B cell (primary cell): ENCODE measurements around the gene SLC3A2. TPM values are rescaled to one million over a fixed set of nuclear protein-coding genes. Genes with fewer than 3 reads are reported as not detected.

Source experiments
- ATAC-seq: fragments of 200-7000 bp; cut with Tn5 transposase; one replicate; pipeline ENCODE4 v1.10.0; 2021; ENCODE audit warnings: low read depth, mild to moderate bottlenecking, moderate number of reproducible peaks, moderate library complexity
- CTCF ChIA-PET: fragments of 350-600 bp; sonication (Branson Sonifier 250); formaldehyde crosslinking; loops from one replicate; lab custom pipeline; 2021; ENCODE audit warnings: antibody characterized with exemption, inconsistent platforms; lab: Charles Lee
- POLR2A ChIA-PET: fragments of 350-600 bp; sonication (Branson Sonifier 250); formaldehyde crosslinking; loops from one replicate; lab custom pipeline; 2021; ENCODE audit warnings: antibody characterized with exemption; lab: Charles Lee
- DNase-seq: peaks from one replicate; pipeline ENCODE4 v3.0.0; 2013
- H2AFZ ChIP-seq: 2 replicates; pipeline ENCODE4 v1.6.1; 2012; ENCODE audit warnings: mild to moderate bottlenecking, low read depth, low read length; ENCODE audit not compliant: insufficient read depth, poor library complexity, severe bottlenecking
- H3K27ac ChIP-seq, 2 donors: 1 replicate in 1 of 2; 2 replicates in 1 of 2; pipeline ENCODE4 v1.5.1; 2012 to 2013; ENCODE audit warnings: low read length in 2 of 2, mild to moderate bottlenecking in 2 of 2, moderate library complexity in 1 of 2
- H3K27me3 ChIP-seq, 4 experiments: fragments of 200-600 bp in 1 of 4; sonication (generic) in 1 of 4; replicated peaks in 1 of 4; 1 replicate in 2 of 4; 2 replicates in 2 of 4; pipeline versions ENCODE4 v1.6.1 to v1.7.0; 2013 to 2016; ENCODE audit warnings: low read length in 3 of 4, mild to moderate bottlenecking in 2 of 4, mixed read lengths in 1 of 4, moderate library complexity in 1 of 4; ENCODE audit not compliant: insufficient read depth in 4 of 4, control insufficient read depth in 3 of 4; ENCODE audit errors: control extremely low read depth in 1 of 4
- H3K36me3 ChIP-seq, 2 experiments: replicated peaks in 1 of 2; 1 replicate in 1 of 2; 2 replicates in 1 of 2; pipeline versions ENCODE4 v1.6.1 to v1.7.1; 2013; ENCODE audit warnings: low read length in 1 of 2; ENCODE audit not compliant: insufficient read depth in 2 of 2, control insufficient read depth in 1 of 2; ENCODE audit errors: control extremely low read depth in 1 of 2, extremely low read depth in 1 of 2
- H3K4me1 ChIP-seq, 2 donors: fragments of 200-600 bp in 1 of 2; sonication (generic) in 1 of 2; 1 replicate in 1 of 2; 2 replicates in 1 of 2; pipeline versions ENCODE4 v1.5.1 to v1.6.1; 2013 to 2017; ENCODE audit warnings: low read length in 2 of 2; ENCODE audit not compliant: control insufficient read depth in 2 of 2, insufficient read depth in 2 of 2
- H3K4me2 ChIP-seq: replicated peaks from 2 replicates; pipeline ENCODE3; 2012; ENCODE audit warnings: mild to moderate bottlenecking, low read depth, low read length; ENCODE audit not compliant: poor library complexity, severe bottlenecking
- H3K4me3 ChIP-seq, 5 experiments: fragments of 200-600 bp in 1 of 5; sonication (generic) in 1 of 5; 1 replicate in 3 of 5; 2 replicates in 2 of 5; pipeline versions ENCODE4 v1.5.1 to v1.7.0; 2011 to 2016; ENCODE audit warnings: low read length in 4 of 5, mild to moderate bottlenecking in 4 of 5, low read depth in 2 of 5, control low read depth in 1 of 5, moderate library complexity in 1 of 5; ENCODE audit not compliant: insufficient read depth in 1 of 5; ENCODE audit errors: control extremely low read depth in 1 of 5, extremely low read depth in 1 of 5
- H3K79me2 ChIP-seq: fragments of 200-600 bp; sonication (generic); one replicate; pipeline ENCODE4 v1.6.0; 2016; ENCODE audit warnings: low read length; ENCODE audit not compliant: control insufficient read depth, insufficient read depth
- H3K9ac ChIP-seq: fragments of 200-600 bp; sonication (generic); 2 replicates; pipeline ENCODE4 v1.6.1; 2017; ENCODE audit warnings: mild to moderate bottlenecking, low read length, moderate library complexity
- H3K9me3 ChIP-seq, 3 donors: one replicate each; pipeline versions ENCODE4 v1.6.1 to v1.7.1; 2013; ENCODE audit warnings: low read length in 2 of 3; ENCODE audit not compliant: control insufficient read depth in 2 of 3, insufficient read depth in 1 of 3; ENCODE audit errors: control extremely low read depth in 1 of 3
- H4K20me1 ChIP-seq: 2 replicates; pipeline ENCODE4 v1.6.0; 2012; ENCODE audit warnings: mild to moderate bottlenecking, low read length; ENCODE audit not compliant: insufficient read depth, control insufficient read depth, poor library complexity, severe bottlenecking
- H3K27ac Mint-ChIP-seq: one replicate; pipeline ENCODE4 v1.8.0; 2021; ENCODE audit warnings: mixed read lengths
- H3K27me3 Mint-ChIP-seq: one replicate; pipeline ENCODE4 v1.8.0; 2021; ENCODE audit warnings: mixed read lengths
- H3K4me1 Mint-ChIP-seq: one replicate; pipeline ENCODE4 v1.8.0; 2021; ENCODE audit warnings: mixed read lengths
- H3K4me3 Mint-ChIP-seq: one replicate; pipeline ENCODE4 v1.8.0; 2021; ENCODE audit warnings: mixed read lengths
- H3K9me3 Mint-ChIP-seq: one replicate; pipeline ENCODE4 v1.8.0; 2022; ENCODE audit warnings: mixed read lengths; ENCODE audit not compliant: insufficient read depth
- CTCF ChIP-seq: fragments of 200-600 bp; IDR thresholded peaks from one replicate; pipeline ENCODE4 v1.8.0; 2022; ENCODE audit warnings: antibody characterized with exemption, mild to moderate bottlenecking
- EZH2 ChIP-seq: IDR thresholded peaks from 2 replicates; pipeline ENCODE4 v1.6.1; 2012; ENCODE audit warnings: borderline replicate concordance, low read depth, mild to moderate bottlenecking, moderate library complexity, low read length; ENCODE audit not compliant: insufficient read depth, poor library complexity, severe bottlenecking
- WGBS: methylation state at CpG from one replicate; pipeline ENCODE4 v1.1.5; 2013; ENCODE audit warnings: missing lambda C conversion rate; ENCODE audit not compliant: insufficient coverage; 5-methylcytosine and 5-hydroxymethylcytosine counted together
- intact Hi-C: fragments of 100-400 bp; cut with micrococcal nuclease; formaldehyde crosslinking; loops from one replicate; pipeline ENCODE4 v1.10.0; 2022
- polyA plus RNA-seq: library from polyadenylated mRNA; depleted of rRNA; stranded (reverse); fragments of >200 nt; gene quantifications from 2 replicates; pipeline ENCODE4 v1.2.3, GENCODE V29; 2012
- total RNA-seq, 2 donors: library from RNA; stranded (reverse); fragments of 120-200 nt in 1 of 2; gene quantifications; 1 replicate in 1 of 2; 2 replicates in 1 of 2; pipeline versions ENCODE4 v1.2.3 to v1.2.4, GENCODE V29; 2013 to 2022

SLC3A2 gene
- total and polyA plus RNA-seq, 2 donors (not counting 1 experiment from before 2014, with no cell fraction given): 92.0 to 148 TPM

GRCh38 chr11:62896049-62896448 is 15.4 kb downstream of the SLC3A2 start:
- TF ChIP-seq EZH2 (no peak), CTCF (no peak)
- DNase-seq: no peak
- H3K4me3 Mint-ChIP-seq: no peak overlapping the region
- Histone ChIP-seq H2AFZ (no peak overlapping the region), H3K36me3 (no peaks in the 10 kb centered on the region), H3K27ac (no peak overlapping the region), H3K9ac (no peak overlapping the region), H3K4me3 (no peak overlapping the region), H3K4me1 (no peaks in the 10 kb centered on the region), H3K4me2 (no peak overlapping the region), H3K27me3 (peaks cover 0 to 11% (median 4%) of the 10 kb centered on the region in 4 experiments), H3K9me3 (no peaks in the 10 kb centered on the region), H3K79me2 (no peaks in the 10 kb centered on the region), H4K20me1 (no peaks in the 10 kb centered on the region)
- peaks cover 22% of the 10 kb centered on the region for H3K27me3 Mint-ChIP-seq
- no peak for ATAC-seq
- ChIA-PET POLR2A (no interaction called here), CTCF (interaction anchor here (4.8 kb wide), 1 partner anchor 11 kb away, joined by 29 read pairs; no protein-coding TSS in a partner anchor)
- WGBS: 71% methylated on average over 8 of the region's 10 CpGs
- intact Hi-C loops: no loop called here
- no peaks in the 10 kb centered on the region for H3K4me1 Mint-ChIP-seq
- no peak overlapping the region for H3K27ac Mint-ChIP-seq
- no peaks in the 10 kb centered on the region for H3K9me3 Mint-ChIP-seq

GRCh38 chr11:62897311-62897710 is 16.6 kb downstream of the SLC3A2 start:
- Histone ChIP-seq H3K4me3 (no peak overlapping the region), H3K9ac (no peak overlapping the region), H3K36me3 (no peaks in the 10 kb centered on the region), H3K4me1 (no peaks in the 10 kb centered on the region), H3K27me3 (peaks cover 0 to 11% (median 4%) of the 10 kb centered on the region in 4 experiments), H3K9me3 (no peaks in the 10 kb centered on the region), H3K27ac (no peak overlapping the region), H4K20me1 (no peaks in the 10 kb centered on the region), H2AFZ (no peak overlapping the region), H3K79me2 (no peaks in the 10 kb centered on the region), H3K4me2 (no peak overlapping the region)
- ChIA-PET POLR2A (no interaction called here), CTCF (interaction anchor here (4.8 kb wide), 1 partner anchor 9 kb away, joined by 29 read pairs; no protein-coding TSS in a partner anchor)
- Mint-ChIP-seq H3K4me1 (no peaks in the 10 kb centered on the region), H3K27me3 (peaks cover 23% of the 10 kb centered on the region), H3K27ac (no peak overlapping the region), H3K4me3 (no peak overlapping the region), H3K9me3 (no peaks in the 10 kb centered on the region)
- TF ChIP-seq CTCF (no peak), EZH2 (no peak)
- intact Hi-C loops: no loop called here
- ATAC-seq: no peak
- 88% methylated on average over 2 of the region's 2 CpGs for WGBS
- DNase-seq: no peak
